Sigmoid colon (tissue), 4 donors: ENCODE data around the gene KRT3.

ENCODE experiments used
- EP300 ChIP-seq, 4 donors: sonication (generic); formaldehyde crosslinking; IDR thresholded peaks; one replicate each; pipeline ENCODE4 v1.6.1; 2017; ENCODE audit warnings: antibody characterized with exemption in 4 of 4
- POLR2A ChIP-seq, 2 donors: fragments of 450-650 bp; IDR thresholded peaks; one replicate each; pipeline ENCODE4 v1.6.1; 2016; ENCODE audit warnings: antibody characterized with exemption in 2 of 2, mild to moderate bottlenecking in 2 of 2, moderate library complexity in 2 of 2
- TF ChIP-seq, protein P1 (sequence below), 4 experiments: fragments of 450-650 bp in 3 of 4; fragments of 200-600 bp in 1 of 4; IDR thresholded peaks; one replicate each; pipeline ENCODE4 v1.5.1; 2016 to 2019; ENCODE audit warnings: antibody characterized with exemption in 4 of 4, mild to moderate bottlenecking in 3 of 4, moderate library complexity in 2 of 4

- TF ChIP-seq, protein P1, sequence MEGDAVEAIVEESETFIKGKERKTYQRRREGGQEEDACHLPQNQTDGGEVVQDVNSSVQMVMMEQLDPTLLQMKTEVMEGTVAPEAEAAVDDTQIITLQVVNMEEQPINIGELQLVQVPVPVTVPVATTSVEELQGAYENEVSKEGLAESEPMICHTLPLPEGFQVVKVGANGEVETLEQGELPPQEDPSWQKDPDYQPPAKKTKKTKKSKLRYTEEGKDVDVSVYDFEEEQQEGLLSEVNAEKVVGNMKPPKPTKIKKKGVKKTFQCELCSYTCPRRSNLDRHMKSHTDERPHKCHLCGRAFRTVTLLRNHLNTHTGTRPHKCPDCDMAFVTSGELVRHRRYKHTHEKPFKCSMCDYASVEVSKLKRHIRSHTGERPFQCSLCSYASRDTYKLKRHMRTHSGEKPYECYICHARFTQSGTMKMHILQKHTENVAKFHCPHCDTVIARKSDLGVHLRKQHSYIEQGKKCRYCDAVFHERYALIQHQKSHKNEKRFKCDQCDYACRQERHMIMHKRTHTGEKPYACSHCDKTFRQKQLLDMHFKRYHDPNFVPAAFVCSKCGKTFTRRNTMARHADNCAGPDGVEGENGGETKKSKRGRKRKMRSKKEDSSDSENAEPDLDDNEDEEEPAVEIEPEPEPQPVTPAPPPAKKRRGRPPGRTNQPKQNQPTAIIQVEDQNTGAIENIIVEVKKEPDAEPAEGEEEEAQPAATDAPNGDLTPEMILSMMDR (IDR thresholded peaks at IDR 0.05), result no peak
- TF ChIP-seq POLR2A (IDR thresholded peaks at IDR 0.05), result no peak
- TF ChIP-seq EP300 (IDR thresholded peaks at IDR 0.05), result no peak
Measured at GRCh38 chr12:52772772-52773171, 23.1 kb downstream of the KRT3 start.
